ENCODE measurements around the gene ETF1.

Gene ETF1

GRCh38 chr5:138573949-138574670 lies 31.1 kb upstream of the ETF1 start:
- Histone ChIP-seq H3K9me3 (ENCODE audit: control insufficient read depth, insufficient read depth, low read length) (no peaks in the 10 kb centered on the region), H3K4me1 (ENCODE audit: control insufficient read depth, insufficient read depth, low read length) (peaks cover 2% of the 10 kb centered on the region), H3K9ac (ENCODE audit: low read depth, low read length) (peak overlapping the region; percentile 100), H3K4me3 (ENCODE audit: low read depth, low read length) (peak overlapping the region; percentile 84), H3K36me3 (ENCODE audit: control insufficient read depth, insufficient read depth, low read length) (peaks cover 34% of the 10 kb centered on the region), H3K27me3 (ENCODE audit: control insufficient read depth, insufficient read depth, low read length) (no peaks in the 10 kb centered on the region)

GRCh38 chr5:138573223-138573622 lies 30.2 kb upstream of the ETF1 start:
- H3K27me3 ChIP-seq (ENCODE audit: control insufficient read depth, insufficient read depth, low read length) = no peaks in the 10 kb centered on the region
- peaks cover 2% of the 10 kb centered on the region for H3K4me1 ChIP-seq (ENCODE audit: control insufficient read depth, insufficient read depth, low read length)
- peaks cover 37% of the 10 kb centered on the region for H3K36me3 ChIP-seq (ENCODE audit: control insufficient read depth, insufficient read depth, low read length)
- no peaks in the 10 kb centered on the region for H3K9me3 ChIP-seq (ENCODE audit: control insufficient read depth, insufficient read depth, low read length)
- no peak overlapping the region for H3K9ac ChIP-seq (ENCODE audit: low read depth, low read length)
- H3K4me3 ChIP-seq (ENCODE audit: low read depth, low read length) = no peak overlapping the region

- H3K9ac ChIP-seq (ENCODE audit: low read depth, low read length) = no peak overlapping the region
- H3K4me3 ChIP-seq (ENCODE audit: low read depth, low read length) = no peak overlapping the region
- peaks cover 2% of the 10 kb centered on the region for H3K4me1 ChIP-seq (ENCODE audit: control insufficient read depth, insufficient read depth, low read length)
- H3K27me3 ChIP-seq (ENCODE audit: control insufficient read depth, insufficient read depth, low read length) = no peaks in the 10 kb centered on the region
- no peaks in the 10 kb centered on the region for H3K9me3 ChIP-seq (ENCODE audit: control insufficient read depth, insufficient read depth, low read length)
- peaks cover 58% of the 10 kb centered on the region for H3K36me3 ChIP-seq (ENCODE audit: control insufficient read depth, insufficient read depth, low read length)
Observed at GRCh38 chr5:138570871-138571270, 27.8 kb upstream of the ETF1 start.

- no peak overlapping the region for H3K4me3 ChIP-seq (ENCODE audit: low read depth, low read length)
- H3K36me3 ChIP-seq (ENCODE audit: control insufficient read depth, insufficient read depth, low read length) = peaks cover 68% of the 10 kb centered on the region
- no peaks in the 10 kb centered on the region for H3K9me3 ChIP-seq (ENCODE audit: control insufficient read depth, insufficient read depth, low read length)
- no peak overlapping the region for H3K9ac ChIP-seq (ENCODE audit: low read depth, low read length)
- H3K27me3 ChIP-seq (ENCODE audit: control insufficient read depth, insufficient read depth, low read length) = no peaks in the 10 kb centered on the region
- H3K4me1 ChIP-seq (ENCODE audit: control insufficient read depth, insufficient read depth, low read length) = peaks cover 2% of the 10 kb centered on the region
Observed at GRCh38 chr5:138569782-138570181, 26.7 kb upstream of the ETF1 start.

- Histone ChIP-seq H3K9me3 (ENCODE audit: control insufficient read depth, insufficient read depth, low read length) (no peaks in the 10 kb centered on the region), H3K27me3 (ENCODE audit: control insufficient read depth, insufficient read depth, low read length) (no peaks in the 10 kb centered on the region), H3K36me3 (ENCODE audit: control insufficient read depth, insufficient read depth, low read length) (peaks cover 68% of the 10 kb centered on the region), H3K9ac (ENCODE audit: low read depth, low read length) (no peak overlapping the region), H3K4me3 (ENCODE audit: low read depth, low read length) (no peak overlapping the region), H3K4me1 (ENCODE audit: control insufficient read depth, insufficient read depth, low read length) (no peaks in the 10 kb centered on the region)
Observed at GRCh38 chr5:138568061-138568824, 25.2 kb upstream of the ETF1 start.

GRCh38 chr5:138566792-138567191 lies 23.8 kb upstream of the ETF1 start:
- Histone ChIP-seq H3K4me1 (ENCODE audit: control insufficient read depth, insufficient read depth, low read length) (no peaks in the 10 kb centered on the region), H3K9ac (ENCODE audit: low read depth, low read length) (no peak overlapping the region), H3K9me3 (ENCODE audit: control insufficient read depth, insufficient read depth, low read length) (no peaks in the 10 kb centered on the region), H3K27me3 (ENCODE audit: control insufficient read depth, insufficient read depth, low read length) (no peaks in the 10 kb centered on the region), H3K36me3 (ENCODE audit: control insufficient read depth, insufficient read depth, low read length) (peaks cover 58% of the 10 kb centered on the region), H3K4me3 (ENCODE audit: low read depth, low read length) (no peak overlapping the region)

- Histone ChIP-seq H3K4me3 (ENCODE audit: low read depth, low read length) (no peak overlapping the region), H3K4me1 (ENCODE audit: control insufficient read depth, insufficient read depth, low read length) (no peaks in the 10 kb centered on the region), H3K9me3 (ENCODE audit: control insufficient read depth, insufficient read depth, low read length) (no peaks in the 10 kb centered on the region), H3K36me3 (ENCODE audit: control insufficient read depth, insufficient read depth, low read length) (peaks cover 58% of the 10 kb centered on the region), H3K27me3 (ENCODE audit: control insufficient read depth, insufficient read depth, low read length) (no peaks in the 10 kb centered on the region), H3K9ac (ENCODE audit: low read depth, low read length) (no peak overlapping the region)
Observed at GRCh38 chr5:138565100-138565821, 22.2 kb upstream of the ETF1 start.

GRCh38 chr5:138564242-138564641 lies 21.2 kb upstream of the ETF1 start:
- Histone ChIP-seq H3K9me3 (ENCODE audit: control insufficient read depth, insufficient read depth, low read length) (no peaks in the 10 kb centered on the region), H3K27me3 (ENCODE audit: control insufficient read depth, insufficient read depth, low read length) (no peaks in the 10 kb centered on the region), H3K4me3 (ENCODE audit: low read depth, low read length) (no peak overlapping the region), H3K4me1 (ENCODE audit: control insufficient read depth, insufficient read depth, low read length) (no peaks in the 10 kb centered on the region), H3K9ac (ENCODE audit: low read depth, low read length) (no peak overlapping the region), H3K36me3 (ENCODE audit: control insufficient read depth, insufficient read depth, low read length) (peaks cover 62% of the 10 kb centered on the region)

- H3K4me3 ChIP-seq (ENCODE audit: low read depth, low read length) = no peak overlapping the region
- H3K9ac ChIP-seq (ENCODE audit: low read depth, low read length) = no peak overlapping the region
- H3K36me3 ChIP-seq (ENCODE audit: control insufficient read depth, insufficient read depth, low read length) = peaks cover 63% of the 10 kb centered on the region
Observed at GRCh38 chr5:138563340-138564118, 20.5 kb upstream of the ETF1 start.

GRCh38 chr5:138560971-138561370 lies 17.9 kb upstream of the ETF1 start:
- Histone ChIP-seq H3K27me3 (ENCODE audit: control insufficient read depth, insufficient read depth, low read length) (no peaks in the 10 kb centered on the region), H3K4me3 (ENCODE audit: low read depth, low read length) (no peak overlapping the region), H3K9ac (ENCODE audit: low read depth, low read length) (no peak overlapping the region), H3K4me1 (ENCODE audit: control insufficient read depth, insufficient read depth, low read length) (no peaks in the 10 kb centered on the region), H3K9me3 (ENCODE audit: control insufficient read depth, insufficient read depth, low read length) (no peaks in the 10 kb centered on the region), H3K36me3 (ENCODE audit: control insufficient read depth, insufficient read depth, low read length) (peaks cover 67% of the 10 kb centered on the region)

More at GRCh38 chr5:138563340-138564118, 20.5 kb upstream of the ETF1 start:
- no peaks in the 10 kb centered on the region for H3K27me3 ChIP-seq (ENCODE audit: control insufficient read depth, insufficient read depth, low read length)
- H3K9me3 ChIP-seq (ENCODE audit: control insufficient read depth, insufficient read depth, low read length) = no peaks in the 10 kb centered on the region
- no peaks in the 10 kb centered on the region for H3K4me1 ChIP-seq (ENCODE audit: control insufficient read depth, insufficient read depth, low read length)

- no peaks in the 10 kb centered on the region for H3K27me3 ChIP-seq (ENCODE audit: control insufficient read depth, insufficient read depth, low read length)
- H3K36me3 ChIP-seq (ENCODE audit: control insufficient read depth, insufficient read depth, low read length) = peaks cover 63% of the 10 kb centered on the region
- H3K9ac ChIP-seq (ENCODE audit: low read depth, low read length) = no peak overlapping the region
- no peak overlapping the region for H3K4me3 ChIP-seq (ENCODE audit: low read depth, low read length)
- no peaks in the 10 kb centered on the region for H3K4me1 ChIP-seq (ENCODE audit: control insufficient read depth, insufficient read depth, low read length)
- no peaks in the 10 kb centered on the region for H3K9me3 ChIP-seq (ENCODE audit: control insufficient read depth, insufficient read depth, low read length)
Observed at GRCh38 chr5:138559937-138560336, 16.9 kb upstream of the ETF1 start.
